Measurements from ENCODE around the gene HIVEP3.

Gene HIVEP3

DNA sequence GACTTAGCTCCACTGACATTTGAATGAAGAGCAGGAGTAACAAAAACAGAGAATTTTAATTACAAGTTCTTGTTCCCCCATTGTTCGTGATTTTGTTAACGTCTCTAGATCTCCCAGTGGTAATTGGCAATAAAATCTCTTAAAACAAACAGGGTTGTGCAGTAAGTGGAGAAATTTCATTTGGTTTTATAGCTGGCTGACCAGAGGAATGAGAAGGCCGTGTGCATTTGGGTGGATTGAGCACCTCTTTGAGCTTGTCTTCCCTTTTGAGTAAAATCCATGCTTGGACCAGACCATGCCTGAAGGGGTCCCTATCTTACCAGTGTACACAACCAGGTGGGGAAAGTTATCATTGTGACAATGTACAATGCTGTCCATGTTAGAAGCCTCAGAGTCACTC lies 137.8 kb downstream of the HIVEP3 start:
- H3K4me1 ChIP-seq (ENCODE audit: control insufficient read depth, insufficient read depth, low read length), result no peaks in the 10 kb centered on the region
- no peak overlapping the region for H3K9ac ChIP-seq (ENCODE audit: low read depth, low read length)
- H3K27me3 ChIP-seq (ENCODE audit: control insufficient read depth, insufficient read depth, low read length), result no peaks in the 10 kb centered on the region
- no peak overlapping the region for H3K4me3 ChIP-seq (ENCODE audit: low read depth, low read length)
- no peaks in the 10 kb centered on the region for H3K36me3 ChIP-seq (ENCODE audit: control insufficient read depth, insufficient read depth, low read length)
- no peak overlapping the region for H3K27ac ChIP-seq (ENCODE audit: low read depth, low read length)
- no peaks in the 10 kb centered on the region for H3K9me3 ChIP-seq (ENCODE audit: control insufficient read depth, insufficient read depth, low read length)

DNA sequence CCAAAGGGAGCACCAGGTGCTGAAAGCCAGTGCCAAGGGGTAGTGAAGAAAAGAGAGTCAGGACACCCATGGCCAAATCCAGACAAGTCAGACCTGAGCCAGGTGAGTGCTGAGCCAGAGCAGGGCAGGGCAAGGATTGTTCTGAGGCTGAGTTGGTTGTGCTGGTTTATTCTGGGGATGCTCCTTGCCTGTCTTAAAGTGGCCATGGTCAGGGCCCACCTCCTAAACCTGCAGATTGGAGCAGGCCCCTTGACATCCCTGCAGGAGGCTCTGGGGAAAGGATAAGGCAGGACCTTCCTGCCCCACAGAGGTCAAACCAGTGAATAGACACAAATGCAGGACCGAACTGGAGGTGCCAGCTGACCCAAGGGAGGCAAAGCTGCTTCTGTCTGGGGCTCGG lies 138.4 kb downstream of the HIVEP3 start:
- Histone ChIP-seq H3K27ac (ENCODE audit: low read depth, low read length) (no peak overlapping the region), H3K4me3 (ENCODE audit: low read depth, low read length) (no peak overlapping the region), H3K36me3 (ENCODE audit: control insufficient read depth, insufficient read depth, low read length) (no peaks in the 10 kb centered on the region), H3K27me3 (ENCODE audit: control insufficient read depth, insufficient read depth, low read length) (no peaks in the 10 kb centered on the region), H3K9me3 (ENCODE audit: control insufficient read depth, insufficient read depth, low read length) (no peaks in the 10 kb centered on the region), H3K4me1 (ENCODE audit: control insufficient read depth, insufficient read depth, low read length) (no peaks in the 10 kb centered on the region), H3K9ac (ENCODE audit: low read depth, low read length) (no peak overlapping the region)

DNA sequence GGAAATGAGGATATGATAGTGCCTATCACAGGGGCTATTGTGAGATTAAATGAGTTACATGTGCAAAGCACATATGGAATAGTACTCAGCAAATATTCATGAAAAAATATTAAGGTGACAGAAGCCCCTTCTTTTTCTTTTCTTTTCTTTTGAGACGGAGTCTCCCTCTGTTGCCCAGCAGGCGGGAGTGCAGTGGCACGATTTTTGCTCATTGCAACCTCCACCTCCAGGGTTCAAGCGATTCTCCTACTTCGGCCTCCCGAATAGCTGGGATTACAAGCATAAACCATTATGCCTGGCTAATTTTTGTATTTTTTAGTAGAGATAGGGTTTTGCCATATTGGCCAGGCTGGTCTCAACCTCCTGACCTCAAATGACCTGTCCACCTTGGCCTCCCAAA lies 139.4 kb downstream of the HIVEP3 start:
- Histone ChIP-seq H3K27ac (ENCODE audit: low read depth, low read length) (no peak overlapping the region), H3K9ac (ENCODE audit: low read depth, low read length) (no peak overlapping the region), H3K9me3 (ENCODE audit: control insufficient read depth, insufficient read depth, low read length) (no peaks in the 10 kb centered on the region), H3K36me3 (ENCODE audit: control insufficient read depth, insufficient read depth, low read length) (no peaks in the 10 kb centered on the region), H3K4me3 (ENCODE audit: low read depth, low read length) (no peak overlapping the region), H3K27me3 (ENCODE audit: control insufficient read depth, insufficient read depth, low read length) (no peaks in the 10 kb centered on the region), H3K4me1 (ENCODE audit: control insufficient read depth, insufficient read depth, low read length) (no peaks in the 10 kb centered on the region)

DNA sequence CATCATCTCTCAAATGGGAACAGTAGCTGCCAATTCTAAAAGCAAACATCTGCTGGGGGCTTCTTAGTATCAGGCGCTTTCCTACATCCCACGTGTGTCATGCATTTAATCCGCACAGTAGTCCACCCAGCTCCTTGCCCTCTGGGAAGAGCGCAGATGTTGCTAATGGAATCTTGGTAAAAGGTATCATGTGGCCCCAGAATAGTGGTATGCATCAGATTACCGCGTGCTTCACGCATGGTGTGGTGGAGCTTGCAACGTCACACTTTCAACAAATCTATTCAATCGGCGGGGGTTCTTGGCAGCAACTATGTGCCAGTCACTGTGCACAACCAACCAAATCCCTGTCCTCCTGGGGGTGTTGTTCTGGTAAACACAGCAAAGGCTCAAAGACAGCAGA lies 141.0 kb downstream of the HIVEP3 start:
- no peaks in the 10 kb centered on the region for H3K9me3 ChIP-seq (ENCODE audit: control insufficient read depth, insufficient read depth, low read length)
- no peaks in the 10 kb centered on the region for H3K36me3 ChIP-seq (ENCODE audit: control insufficient read depth, insufficient read depth, low read length)
- no peaks in the 10 kb centered on the region for H3K27me3 ChIP-seq (ENCODE audit: control insufficient read depth, insufficient read depth, low read length)
- no peaks in the 10 kb centered on the region for H3K4me1 ChIP-seq (ENCODE audit: control insufficient read depth, insufficient read depth, low read length)
- H3K27ac ChIP-seq (ENCODE audit: low read depth, low read length), result no peak overlapping the region
- H3K4me3 ChIP-seq (ENCODE audit: low read depth, low read length), result no peak overlapping the region
- H3K9ac ChIP-seq (ENCODE audit: low read depth, low read length), result no peak overlapping the region

DNA sequence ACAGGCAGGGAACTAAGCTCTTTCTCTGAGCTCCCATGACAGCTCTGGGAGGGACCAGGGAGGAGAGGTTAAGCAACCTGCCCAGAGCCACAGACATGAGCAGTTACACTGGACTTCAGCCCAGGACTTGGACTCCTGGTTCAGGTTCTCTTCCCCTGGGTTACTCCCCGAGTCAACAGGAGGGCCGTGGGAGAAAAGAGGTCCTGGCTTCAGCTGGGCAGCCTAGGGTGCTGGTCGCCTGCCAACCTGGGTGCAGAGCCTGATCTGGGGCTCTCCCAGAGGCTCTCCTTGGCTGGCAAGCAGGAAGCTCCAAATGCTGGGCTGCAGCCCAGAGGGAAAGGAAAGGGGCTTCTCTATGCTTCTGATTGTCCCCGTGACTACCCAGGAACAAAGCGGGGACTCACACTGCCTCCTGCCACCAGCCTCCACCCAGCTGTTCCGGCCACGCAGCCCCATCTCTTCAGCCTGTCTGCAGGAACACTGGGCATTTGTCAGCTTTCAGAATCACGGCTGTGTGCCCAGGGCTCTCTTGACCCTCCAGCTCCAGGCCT lies 141.8 kb downstream of the HIVEP3 start:
- Histone ChIP-seq H3K9me3 (ENCODE audit: control insufficient read depth, insufficient read depth, low read length) (no peaks in the 10 kb centered on the region), H3K27me3 (ENCODE audit: control insufficient read depth, insufficient read depth, low read length) (no peaks in the 10 kb centered on the region), H3K4me1 (ENCODE audit: control insufficient read depth, insufficient read depth, low read length) (no peaks in the 10 kb centered on the region), H3K4me3 (ENCODE audit: low read depth, low read length) (no peak overlapping the region), H3K36me3 (ENCODE audit: control insufficient read depth, insufficient read depth, low read length) (no peaks in the 10 kb centered on the region), H3K9ac (ENCODE audit: low read depth, low read length) (no peak overlapping the region), H3K27ac (ENCODE audit: low read depth, low read length) (no peak overlapping the region)

DNA sequence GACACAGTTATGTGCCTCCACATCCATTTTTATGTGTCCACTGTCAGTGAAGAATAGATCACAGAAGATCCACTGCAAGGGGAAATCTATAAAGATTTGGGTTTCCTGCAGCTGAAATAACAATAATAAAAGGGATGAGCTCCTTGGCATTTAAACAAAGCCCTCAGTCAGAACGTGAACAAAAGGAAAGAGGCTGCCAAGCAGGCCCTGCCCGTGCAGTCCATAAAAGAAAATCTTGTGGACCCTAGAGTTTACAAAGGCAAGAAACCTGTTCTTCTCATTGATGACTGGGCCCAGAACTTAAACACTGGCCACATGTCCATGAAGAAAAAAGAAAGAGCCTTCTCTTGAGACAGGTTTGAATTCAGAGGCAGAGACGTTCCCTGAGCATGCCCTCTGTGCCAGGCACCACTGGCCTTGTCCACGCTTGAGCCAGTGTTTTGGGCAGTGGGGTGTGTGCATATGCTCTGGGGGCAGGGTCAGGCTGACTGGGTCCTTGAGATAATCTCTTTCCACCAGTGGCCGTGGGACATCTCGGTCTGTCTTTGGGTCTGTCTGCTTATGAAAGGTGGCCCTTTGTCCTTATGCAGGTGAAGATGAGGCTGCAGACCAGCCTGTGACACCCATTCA lies 142.7 kb downstream of the HIVEP3 start:
- Histone ChIP-seq H3K4me3 (ENCODE audit: low read depth, low read length) (no peak overlapping the region), H3K4me1 (ENCODE audit: control insufficient read depth, insufficient read depth, low read length) (no peaks in the 10 kb centered on the region), H3K27me3 (ENCODE audit: control insufficient read depth, insufficient read depth, low read length) (no peaks in the 10 kb centered on the region), H3K36me3 (ENCODE audit: control insufficient read depth, insufficient read depth, low read length) (no peaks in the 10 kb centered on the region), H3K9me3 (ENCODE audit: control insufficient read depth, insufficient read depth, low read length) (no peaks in the 10 kb centered on the region), H3K27ac (ENCODE audit: low read depth, low read length) (no peak overlapping the region), H3K9ac (ENCODE audit: low read depth, low read length) (no peak overlapping the region)

DNA sequence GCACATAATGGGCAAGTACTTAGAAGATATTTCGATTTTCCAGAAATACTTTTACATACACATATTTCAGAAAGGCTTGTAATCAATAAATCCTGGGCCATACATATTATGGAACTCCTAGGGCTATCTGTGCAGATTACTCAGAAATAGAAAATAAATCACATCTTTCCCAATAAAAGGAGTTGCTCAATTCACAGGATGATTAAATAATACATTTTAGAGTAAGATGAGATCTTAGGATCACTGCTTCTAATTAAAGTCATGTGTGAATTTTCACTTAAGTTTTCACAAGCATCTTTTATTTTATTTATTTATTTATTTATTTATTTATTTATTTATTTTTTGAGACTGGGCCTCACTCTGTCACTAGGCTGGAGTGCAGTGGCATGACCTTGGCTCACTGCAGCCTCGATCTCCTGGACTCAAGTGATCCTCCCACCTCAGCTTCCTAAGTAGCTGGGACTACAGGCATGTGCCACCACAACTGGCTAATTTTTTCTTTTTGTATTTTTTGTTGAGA lies 144.2 kb downstream of the HIVEP3 start:
- H3K9ac ChIP-seq (ENCODE audit: low read depth, low read length), result no peak overlapping the region
- no peak overlapping the region for H3K27ac ChIP-seq (ENCODE audit: low read depth, low read length)

DNA sequence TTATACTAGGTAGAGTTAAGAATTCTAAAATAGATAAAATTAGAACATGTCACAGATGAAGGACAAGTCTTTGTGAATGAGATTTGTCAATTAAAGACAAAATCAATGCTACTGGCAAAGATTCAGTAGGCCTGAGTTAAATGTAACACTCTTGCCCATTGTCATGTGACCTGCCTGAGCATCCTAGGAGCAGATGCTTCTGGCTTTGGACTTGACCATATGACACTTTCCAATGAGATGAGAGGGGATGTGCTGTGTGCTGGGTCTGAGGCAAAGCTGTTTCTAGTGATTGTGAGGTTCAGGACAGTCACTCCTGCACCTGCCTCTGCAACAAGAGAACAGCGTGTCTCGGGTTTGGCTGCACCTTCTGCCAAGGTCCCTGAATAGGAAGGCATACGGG lies 144.9 kb downstream of the HIVEP3 start:
- no peaks in the 10 kb centered on the region for H3K36me3 ChIP-seq (ENCODE audit: control insufficient read depth, insufficient read depth, low read length)
- no peaks in the 10 kb centered on the region for H3K27me3 ChIP-seq (ENCODE audit: control insufficient read depth, insufficient read depth, low read length)
- no peak overlapping the region for H3K27ac ChIP-seq (ENCODE audit: low read depth, low read length)
- H3K9me3 ChIP-seq (ENCODE audit: control insufficient read depth, insufficient read depth, low read length), result no peaks in the 10 kb centered on the region
- H3K4me3 ChIP-seq (ENCODE audit: low read depth, low read length), result no peak overlapping the region
- no peak overlapping the region for H3K9ac ChIP-seq (ENCODE audit: low read depth, low read length)
- no peaks in the 10 kb centered on the region for H3K4me1 ChIP-seq (ENCODE audit: control insufficient read depth, insufficient read depth, low read length)

More for the DNA sequence above, 144.2 kb downstream of the HIVEP3 start:
- no peaks in the 10 kb centered on the region for H3K9me3 ChIP-seq (ENCODE audit: control insufficient read depth, insufficient read depth, low read length)
- no peaks in the 10 kb centered on the region for H3K4me1 ChIP-seq (ENCODE audit: control insufficient read depth, insufficient read depth, low read length)
- H3K4me3 ChIP-seq (ENCODE audit: low read depth, low read length), result no peak overlapping the region
- no peaks in the 10 kb centered on the region for H3K27me3 ChIP-seq (ENCODE audit: control insufficient read depth, insufficient read depth, low read length)
- no peaks in the 10 kb centered on the region for H3K36me3 ChIP-seq (ENCODE audit: control insufficient read depth, insufficient read depth, low read length)

DNA sequence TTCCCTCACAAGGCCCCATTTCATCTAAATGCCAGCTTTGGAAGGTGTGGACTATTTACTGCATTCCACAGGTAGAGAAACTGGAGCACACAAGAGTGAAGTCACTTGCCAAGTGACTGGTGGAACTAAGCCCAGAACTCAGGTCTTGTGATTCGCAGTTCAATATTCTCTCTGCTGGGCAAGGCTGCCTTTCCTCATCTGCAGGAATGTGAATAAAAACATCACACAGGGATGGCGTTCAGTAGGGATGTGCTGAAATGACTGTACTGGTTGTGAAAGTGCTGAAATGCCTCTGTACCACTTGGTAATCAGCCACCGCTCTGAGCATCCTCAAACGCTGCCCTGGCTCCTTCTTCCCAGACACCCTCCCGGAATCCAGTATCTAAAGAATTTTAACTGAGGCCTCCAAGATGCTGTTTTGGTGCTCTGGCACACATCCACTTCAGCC lies 145.6 kb downstream of the HIVEP3 start:
- Histone ChIP-seq H3K27me3 (ENCODE audit: control insufficient read depth, insufficient read depth, low read length) (no peaks in the 10 kb centered on the region), H3K9ac (ENCODE audit: low read depth, low read length) (no peak overlapping the region), H3K27ac (ENCODE audit: low read depth, low read length) (no peak overlapping the region), H3K4me3 (ENCODE audit: low read depth, low read length) (no peak overlapping the region), H3K9me3 (ENCODE audit: control insufficient read depth, insufficient read depth, low read length) (no peaks in the 10 kb centered on the region), H3K36me3 (ENCODE audit: control insufficient read depth, insufficient read depth, low read length) (no peaks in the 10 kb centered on the region), H3K4me1 (ENCODE audit: control insufficient read depth, insufficient read depth, low read length) (no peaks in the 10 kb centered on the region)

DNA sequence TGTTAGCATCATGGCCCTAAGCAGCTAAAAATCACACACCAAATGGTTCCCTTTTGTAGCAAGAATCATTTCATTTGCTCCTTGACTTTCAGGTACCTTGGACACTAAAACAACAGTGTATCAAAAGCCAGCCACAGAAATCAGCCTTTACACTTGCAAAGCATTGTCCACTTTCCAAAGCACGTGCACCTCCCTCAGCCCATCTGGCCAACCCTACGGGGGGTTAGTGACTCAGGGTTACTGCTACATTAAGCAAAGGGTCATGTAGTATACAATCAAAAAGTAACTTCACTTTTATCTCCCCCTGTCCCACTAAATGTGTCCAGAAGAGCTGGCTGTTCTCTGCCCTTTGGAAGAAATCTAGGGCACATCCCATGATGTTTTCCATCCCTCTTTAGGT lies 149.7 kb downstream of the HIVEP3 start:
- Histone ChIP-seq H3K36me3 (ENCODE audit: control insufficient read depth, insufficient read depth, low read length) (no peaks in the 10 kb centered on the region), H3K4me3 (ENCODE audit: low read depth, low read length) (no peak overlapping the region), H3K9me3 (ENCODE audit: control insufficient read depth, insufficient read depth, low read length) (no peaks in the 10 kb centered on the region), H3K27ac (ENCODE audit: low read depth, low read length) (no peak overlapping the region), H3K9ac (ENCODE audit: low read depth, low read length) (no peak overlapping the region), H3K27me3 (ENCODE audit: control insufficient read depth, insufficient read depth, low read length) (no peaks in the 10 kb centered on the region), H3K4me1 (ENCODE audit: control insufficient read depth, insufficient read depth, low read length) (no peaks in the 10 kb centered on the region)

DNA sequence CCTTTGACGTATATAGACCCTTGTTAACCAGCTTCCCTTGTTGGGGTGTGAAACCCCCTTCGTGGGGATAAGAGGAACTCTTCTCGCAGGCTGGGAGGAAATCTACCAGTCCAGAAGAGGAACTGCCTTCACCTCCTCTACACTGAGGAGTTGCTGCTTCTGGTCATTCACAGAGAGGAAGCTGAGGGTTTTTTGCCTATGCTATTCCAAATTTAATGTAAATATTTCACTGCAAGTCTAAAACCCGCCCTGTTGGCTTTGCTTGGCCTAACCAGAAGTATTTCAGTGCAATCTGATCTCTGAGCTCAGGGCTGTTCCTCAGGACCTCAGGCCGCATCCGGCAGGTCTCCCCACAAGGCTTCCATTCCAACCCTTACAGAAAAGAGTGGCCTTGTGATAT lies 150.1 kb downstream of the HIVEP3 start:
- no peaks in the 10 kb centered on the region for H3K36me3 ChIP-seq (ENCODE audit: control insufficient read depth, insufficient read depth, low read length)
- no peak overlapping the region for H3K27ac ChIP-seq (ENCODE audit: low read depth, low read length)
- H3K9ac ChIP-seq (ENCODE audit: low read depth, low read length), result no peak overlapping the region
- H3K27me3 ChIP-seq (ENCODE audit: control insufficient read depth, insufficient read depth, low read length), result no peaks in the 10 kb centered on the region
- H3K4me3 ChIP-seq (ENCODE audit: low read depth, low read length), result no peak overlapping the region
- H3K4me1 ChIP-seq (ENCODE audit: control insufficient read depth, insufficient read depth, low read length), result no peaks in the 10 kb centered on the region
- no peaks in the 10 kb centered on the region for H3K9me3 ChIP-seq (ENCODE audit: control insufficient read depth, insufficient read depth, low read length)
